BLaER1 treated with 17β-estradiol and CSF1 and Interleukin-3, amounts not matched to agents 10 nM and 100 nM (cell line): ENCODE data around the gene NSMCE1.

Source experiments
- H3K27ac ChIP-seq, 11 experiments: shearing (Covaris generic); formaldehyde crosslinking; 2 replicates each; pipeline ENCODE4 v1.8.1; 2022
- H3K27me3 ChIP-seq, 11 experiments: shearing (Covaris generic); formaldehyde crosslinking; 2 replicates each; pipeline ENCODE4 v1.8.1; 2022
- H3K36me3 ChIP-seq, 11 experiments: shearing (Covaris generic); formaldehyde crosslinking; 2 replicates each; pipeline ENCODE4 v1.8.1; 2022
- H3K4me1 ChIP-seq, 10 experiments: shearing (Covaris generic); formaldehyde crosslinking; 2 replicates each; pipeline ENCODE4 v1.8.1; 2022
- H3K4me2 ChIP-seq, 11 experiments: shearing (Covaris generic); formaldehyde crosslinking; 2 replicates each; pipeline ENCODE4 v1.8.1; 2022
- H3K4me3 ChIP-seq, 10 experiments: shearing (Covaris generic); formaldehyde crosslinking; 2 replicates each; pipeline ENCODE4 v1.8.1; 2022
- H3K9ac ChIP-seq, 11 experiments: shearing (Covaris generic); formaldehyde crosslinking; 2 replicates each; pipeline ENCODE4 v1.8.1; 2022
- H3K9me3 ChIP-seq, 11 experiments: shearing (Covaris generic); formaldehyde crosslinking; replicated peaks in 1 of 11; 2 replicates each; pipeline ENCODE4 v1.8.1; 2022
- H4K20me1 ChIP-seq, 11 experiments: shearing (Covaris generic); formaldehyde crosslinking; 2 replicates each; pipeline ENCODE4 v1.8.1; 2022
- Cebpa-rat ChIP-seq, 11 experiments: shearing (Covaris generic); IDR thresholded peaks; 2 replicates each; pipeline ENCODE4 v1.8.1; 2022

The NSMCE1 gene

GRCh38 chr16:27230562-27231001, 38.0 kb downstream of the NSMCE1 start:
- H3K4me2 ChIP-seq: peak overlapping the region; percentile 76 to 94 (median 92)
- H3K4me1 ChIP-seq: peaks cover 93 to 100% (median 100%) of the 10 kb centered on the region in 10 experiments
- H3K27ac ChIP-seq: peak overlapping the region in 7 of 11 experiments; percentile 37 to 83 (median 79); a peak in 14 of 22 replicates
- peak overlapping the region in 2 of 10 experiments; percentile 1 to 3; a peak in 1 of 20 replicates for H3K4me3 ChIP-seq
- H3K9me3 ChIP-seq: no peaks in the 10 kb centered on the region
- peaks cover 0 to 19% (median 0%) of the 10 kb centered on the region in 11 experiments; a peak in 2 of 22 replicates for H3K27me3 ChIP-seq
- peak overlapping the region in 7 of 11 experiments; percentile 12 to 76 (median 39); a peak in 9 of 22 replicates for H3K9ac ChIP-seq
- H4K20me1 ChIP-seq: peaks cover 0 to 29% (median 0%) of the 10 kb centered on the region in 11 experiments; a peak in 4 of 22 replicates
- peaks cover 0 to 7% (median 0%) of the 10 kb centered on the region in 11 experiments; a peak in 2 of 22 replicates for H3K36me3 ChIP-seq
- TF ChIP-seq Cebpa-rat (IDR thresholded peaks at IDR 0.05): no peak

GRCh38 chr16:27229891-27230470, 38.6 kb downstream of the NSMCE1 start:
- no peaks in the 10 kb centered on the region for H3K9me3 ChIP-seq
- peaks cover 89 to 100% (median 99%) of the 10 kb centered on the region in 10 experiments for H3K4me1 ChIP-seq
- TF ChIP-seq Cebpa-rat (IDR thresholded peaks at IDR 0.05): no peak
- H3K4me3 ChIP-seq: 0 out of 20 replicates have a peak overlapping the region, but pooled peaks of 3 of the 10 experiments have one; percentile 29 to 46 (median 41)
- peaks cover 0 to 11% (median 0%) of the 10 kb centered on the region in 11 experiments; a peak in 4 of 22 replicates for H3K36me3 ChIP-seq
- peak overlapping the region; percentile 76 to 94 (median 92) for H3K4me2 ChIP-seq
- peak overlapping the region in 7 of 11 experiments; percentile 12 to 76 (median 39); a peak in 10 of 22 replicates for H3K9ac ChIP-seq
- peaks cover 0 to 19% (median 0%) of the 10 kb centered on the region in 11 experiments; a peak in 2 of 22 replicates for H3K27me3 ChIP-seq
- peak overlapping the region in 7 of 11 experiments; percentile 37 to 83 (median 79); a peak in 14 of 22 replicates for H3K27ac ChIP-seq
- peaks cover 0 to 31% (median 0%) of the 10 kb centered on the region in 11 experiments; a peak in 4 of 22 replicates for H4K20me1 ChIP-seq

GRCh38 chr16:27228621-27229501, 39.7 kb downstream of the NSMCE1 start:
- Histone ChIP-seq H3K4me2 (peak overlapping the region; percentile 76 to 94 (median 92)), H3K36me3 (peaks cover 0 to 21% (median 6%) of the 10 kb centered on the region in 11 experiments; a peak in 8 of 22 replicates), H3K9ac (peak overlapping the region in 6 of 11 experiments; percentile 14 to 76 (median 52); a peak in 11 of 22 replicates), H3K9me3 (no peaks in the 10 kb centered on the region), H4K20me1 (peaks cover 0 to 42% (median 0%) of the 10 kb centered on the region in 11 experiments; a peak in 4 of 22 replicates), H3K27ac (peak overlapping the region in 7 of 11 experiments; percentile 46 to 83 (median 79); a peak in 13 of 22 replicates), H3K4me3 (peak overlapping the region in 5 of 10 experiments; percentile 13 to 48 (median 41); a peak in 6 of 20 replicates), H3K27me3 (peaks cover 0 to 19% (median 0%) of the 10 kb centered on the region in 11 experiments; a peak in 2 of 22 replicates), H3K4me1 (peaks cover 80 to 100% (median 98%) of the 10 kb centered on the region in 10 experiments)
- no peak for TF ChIP-seq Cebpa-rat (IDR thresholded peaks at IDR 0.05)

- H3K9ac ChIP-seq: peak overlapping the region in 3 of 11 experiments; percentile 3 to 40 (median 20); a peak in 4 of 22 replicates
- no peak overlapping the region; a peak in 1 of 20 replicates for H3K4me3 ChIP-seq
- H3K27me3 ChIP-seq: peaks cover 0 to 15% (median 0%) of the 10 kb centered on the region in 11 experiments; a peak in 2 of 22 replicates
- peak overlapping the region in 4 of 11 experiments; percentile 79 to 83 (median 80); a peak in 8 of 22 replicates for H3K27ac ChIP-seq
- TF ChIP-seq Cebpa-rat (IDR thresholded peaks at IDR 0.05): peak in 6 of 11 experiments; percentile 15 to 84 (median 46); a peak in 7 of 22 replicates
- peaks cover 0 to 46% (median 0%) of the 10 kb centered on the region in 11 experiments; a peak in 4 of 22 replicates for H4K20me1 ChIP-seq
- peaks cover 74 to 100% (median 98%) of the 10 kb centered on the region in 10 experiments for H3K4me1 ChIP-seq
- no peaks in the 10 kb centered on the region for H3K9me3 ChIP-seq
- peak overlapping the region; percentile 65 to 94 (median 79) for H3K4me2 ChIP-seq
- peaks cover 0 to 19% (median 6%) of the 10 kb centered on the region in 11 experiments; a peak in 7 of 22 replicates for H3K36me3 ChIP-seq
Measured at GRCh38 chr16:27228045-27228444, 40.5 kb downstream of the NSMCE1 start.

GRCh38 chr16:27226976-27227705, 41.4 kb downstream of the NSMCE1 start:
- Histone ChIP-seq H3K4me3 (no peak overlapping the region), H3K4me1 (peaks cover 74 to 100% (median 98%) of the 10 kb centered on the region in 10 experiments), H3K27me3 (peaks cover 0 to 13% (median 0%) of the 10 kb centered on the region in 11 experiments; a peak in 3 of 22 replicates), H3K36me3 (peaks cover 0 to 19% (median 6%) of the 10 kb centered on the region in 11 experiments; a peak in 7 of 22 replicates), H3K9me3 (no peaks in the 10 kb centered on the region), H3K4me2 (peak overlapping the region; percentile 2 to 94 (median 79)), H4K20me1 (peaks cover 0 to 46% (median 0%) of the 10 kb centered on the region in 11 experiments; a peak in 4 of 22 replicates), H3K9ac (peak overlapping the region in 4 of 11 experiments; percentile 3 to 54 (median 44); a peak in 7 of 22 replicates), H3K27ac (peak overlapping the region in 6 of 11 experiments; percentile 8 to 83 (median 79); a peak in 9 of 22 replicates)
- TF ChIP-seq Cebpa-rat (IDR thresholded peaks at IDR 0.05): no peak

GRCh38 chr16:27226476-27226875, 42.1 kb downstream of the NSMCE1 start:
- Histone ChIP-seq H3K4me1 (peaks cover 69 to 100% (median 97%) of the 10 kb centered on the region in 10 experiments), H3K9me3 (no peaks in the 10 kb centered on the region), H3K4me2 (peak overlapping the region; percentile 2 to 94 (median 79); a peak in 21 of 22 replicates), H3K9ac (peak overlapping the region in 3 of 11 experiments; percentile 40 to 54 (median 47); a peak in 7 of 22 replicates), H3K36me3 (peaks cover 0 to 19% (median 6%) of the 10 kb centered on the region in 11 experiments; a peak in 7 of 22 replicates), H3K27ac (peak overlapping the region in 5 of 11 experiments; percentile 8 to 83 (median 79); a peak in 7 of 22 replicates), H3K27me3 (peaks cover 0 to 13% (median 0%) of the 10 kb centered on the region in 11 experiments; a peak in 3 of 22 replicates), H3K4me3 (peak overlapping the region in 1 of 10 experiments; percentile 10; a peak in 1 of 20 replicates), H4K20me1 (peaks cover 0 to 46% (median 0%) of the 10 kb centered on the region in 11 experiments; a peak in 4 of 22 replicates)
- no peak for TF ChIP-seq Cebpa-rat (IDR thresholded peaks at IDR 0.05)
